OCI-LY7 (cell line): Measurements from ENCODE around the gene TMPRSS11B.

ENCODE experiments used
- CTCF ChIP-seq: fragments of 200-600 bp; sonication (generic); conservative IDR thresholded peaks from 2 replicates; pipeline ENCODE4 v1.5.1; 2014; ENCODE audit warnings: mild to moderate bottlenecking, antibody characterized with exemption, low read length, moderate library complexity, mixed read lengths
- EZH2phosphoT487 ChIP-seq: fragments of 200-600 bp; sonication (generic); IDR thresholded peaks from 2 replicates; pipeline ENCODE4 v1.6.1; 2018; ENCODE audit warnings: low read depth, borderline replicate concordance, mild to moderate bottlenecking, mixed run types, antibody characterized with exemption, low read length, moderate library complexity, mixed read lengths

GRCh38 chr4:68257719-68258118 is 12.2 kb upstream of the TMPRSS11B start:
- no peak for TF ChIP-seq CTCF
- TF ChIP-seq EZH2phosphoT487: no peak
